GM10248 (cell line): ENCODE results near the gene EXD2.

Experiments
- CTCF ChIA-PET: fragments of 300-600 bp; sonication (Branson Sonifier 250); formaldehyde crosslinking; extraction: SDS; loops from one replicate; lab custom pipeline; 2021; ENCODE audit warnings: antibody characterized with exemption; lab: Yijun Ruan, JAX
- POLR2A ChIA-PET: fragments of 350-650 bp; sonication (Branson Sonifier 250); formaldehyde crosslinking; extraction: SDS; loops from one replicate; lab custom pipeline; 2020; ENCODE audit warnings: antibody characterized with exemption; lab: Yijun Ruan, JAX
- DNase-seq: peaks from one replicate; pipeline ENCODE4 v3.0.0; 2012; ENCODE audit errors: extremely low spot score
- TF ChIP-seq, protein P1 (sequence below): IDR thresholded peaks from 2 replicates; pipeline ENCODE4 v1.5.1; 2012; ENCODE audit warnings: mild to moderate bottlenecking, low read depth; ENCODE audit errors: extremely low read depth, missing control alignments, control extremely low read depth

Gene EXD2

DNA sequence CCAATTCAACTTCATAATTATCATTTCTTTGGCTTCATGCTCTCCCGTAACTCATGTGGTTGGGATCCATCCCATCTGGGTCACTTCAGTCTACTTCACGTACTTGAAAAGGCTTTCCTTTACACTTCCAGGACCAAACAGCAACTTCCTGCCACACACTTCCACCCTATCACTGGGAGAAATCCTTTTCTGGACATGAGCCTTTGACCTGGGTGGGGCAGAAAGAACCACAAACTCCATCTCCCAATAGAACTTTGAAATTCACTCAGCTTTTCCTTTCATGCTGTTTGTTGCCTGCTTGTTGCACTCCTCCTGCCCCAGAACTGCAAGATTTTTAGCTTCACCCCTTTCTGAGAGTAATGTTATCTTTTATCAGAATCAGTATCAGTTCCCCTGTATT, 50.3 kb downstream of the EXD2 start:
- ChIA-PET POLR2A (no interaction called here), CTCF (interaction anchor here (0.6 to 4.1 kb wide), 27 partner anchors 8 to 470 kb away, joined by 3 to 80 read pairs (median 5); partner anchors contain the start of genes CCDC177 and GALNT16)
- TF ChIP-seq, protein P1, sequence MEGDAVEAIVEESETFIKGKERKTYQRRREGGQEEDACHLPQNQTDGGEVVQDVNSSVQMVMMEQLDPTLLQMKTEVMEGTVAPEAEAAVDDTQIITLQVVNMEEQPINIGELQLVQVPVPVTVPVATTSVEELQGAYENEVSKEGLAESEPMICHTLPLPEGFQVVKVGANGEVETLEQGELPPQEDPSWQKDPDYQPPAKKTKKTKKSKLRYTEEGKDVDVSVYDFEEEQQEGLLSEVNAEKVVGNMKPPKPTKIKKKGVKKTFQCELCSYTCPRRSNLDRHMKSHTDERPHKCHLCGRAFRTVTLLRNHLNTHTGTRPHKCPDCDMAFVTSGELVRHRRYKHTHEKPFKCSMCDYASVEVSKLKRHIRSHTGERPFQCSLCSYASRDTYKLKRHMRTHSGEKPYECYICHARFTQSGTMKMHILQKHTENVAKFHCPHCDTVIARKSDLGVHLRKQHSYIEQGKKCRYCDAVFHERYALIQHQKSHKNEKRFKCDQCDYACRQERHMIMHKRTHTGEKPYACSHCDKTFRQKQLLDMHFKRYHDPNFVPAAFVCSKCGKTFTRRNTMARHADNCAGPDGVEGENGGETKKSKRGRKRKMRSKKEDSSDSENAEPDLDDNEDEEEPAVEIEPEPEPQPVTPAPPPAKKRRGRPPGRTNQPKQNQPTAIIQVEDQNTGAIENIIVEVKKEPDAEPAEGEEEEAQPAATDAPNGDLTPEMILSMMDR: no peak
- no peak for DNase-seq

DNA sequence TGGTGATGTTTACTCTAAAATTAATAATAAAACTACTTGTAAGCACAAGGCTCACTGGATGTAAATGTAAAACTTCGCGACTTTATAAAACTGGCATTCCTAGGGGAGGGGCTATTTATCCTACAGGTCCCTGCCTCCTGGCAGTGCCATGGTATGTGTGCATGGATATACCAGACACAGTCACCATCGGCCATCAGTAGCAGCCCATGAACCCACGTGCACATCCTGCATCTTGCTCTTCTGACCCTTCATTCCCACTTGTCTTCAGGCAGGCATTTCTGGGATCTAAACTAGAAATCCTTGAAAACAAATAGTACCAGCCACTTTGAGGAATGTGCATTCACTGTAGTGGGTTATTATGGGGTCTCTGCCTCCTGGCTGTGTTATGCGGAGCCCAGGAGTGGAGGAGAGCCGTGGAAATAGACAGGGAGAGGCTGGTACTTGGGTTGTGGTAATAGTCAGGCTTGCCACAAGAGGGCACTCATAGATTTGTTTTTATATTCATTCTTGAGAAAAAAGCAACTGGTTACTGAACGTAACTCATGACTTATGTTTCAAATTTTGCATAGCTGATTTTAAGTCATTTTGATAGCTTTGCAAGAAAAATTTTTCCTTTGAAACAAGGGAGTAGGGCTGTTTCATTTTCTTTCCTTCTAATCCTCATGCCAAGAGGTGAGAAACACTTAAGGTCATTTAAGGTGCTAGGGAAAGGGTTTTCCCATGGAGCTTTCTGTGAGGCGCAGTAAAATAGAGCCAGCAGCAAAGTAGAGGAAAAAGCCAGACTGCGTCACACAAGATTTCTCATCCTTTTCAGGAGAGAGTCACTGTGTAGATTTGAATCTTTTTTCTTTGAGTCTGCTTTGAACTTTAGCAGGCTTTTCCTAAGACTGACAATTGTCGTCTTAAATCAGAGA, 51.3 kb downstream of the EXD2 start:
- TF ChIP-seq, protein P1: peak; percentile 73
- ChIA-PET POLR2A (no interaction called here), CTCF (interaction anchor here (0.6 to 4.1 kb wide), 59 partner anchors 9 to 469 kb away, joined by 3 to 80 read pairs (median 4); partner anchors contain the start of genes CCDC177 and GALNT16)
- peak; percentile 77 for DNase-seq

DNA sequence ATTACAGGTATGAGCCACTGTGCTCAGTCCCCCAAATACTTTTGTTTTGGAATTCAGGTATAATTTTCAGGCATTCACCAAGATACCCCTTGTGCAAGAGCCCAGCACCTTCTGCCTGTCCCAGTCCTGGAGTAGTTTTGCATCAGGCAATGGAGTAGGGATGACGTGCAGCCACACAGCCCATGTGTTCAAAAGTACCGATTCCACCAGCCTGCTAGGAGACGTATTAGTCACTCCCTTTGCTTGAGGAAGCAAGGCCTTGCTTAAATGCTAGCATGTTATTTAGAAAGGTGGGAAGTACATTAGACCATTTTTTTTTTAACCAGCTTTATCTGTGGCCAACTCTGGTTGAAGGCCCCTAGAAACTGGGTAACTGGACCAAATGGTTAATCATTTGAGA, 53.6 kb downstream of the EXD2 start:
- TF ChIP-seq, protein P1: no peak
- no peak for DNase-seq
- CTCF ChIA-PET: interaction anchor here (4.4 kb wide), 1 partner anchor 215 kb away, joined by 16 read pairs; no protein-coding TSS in a partner anchor
- POLR2A ChIA-PET: no interaction called here

DNA sequence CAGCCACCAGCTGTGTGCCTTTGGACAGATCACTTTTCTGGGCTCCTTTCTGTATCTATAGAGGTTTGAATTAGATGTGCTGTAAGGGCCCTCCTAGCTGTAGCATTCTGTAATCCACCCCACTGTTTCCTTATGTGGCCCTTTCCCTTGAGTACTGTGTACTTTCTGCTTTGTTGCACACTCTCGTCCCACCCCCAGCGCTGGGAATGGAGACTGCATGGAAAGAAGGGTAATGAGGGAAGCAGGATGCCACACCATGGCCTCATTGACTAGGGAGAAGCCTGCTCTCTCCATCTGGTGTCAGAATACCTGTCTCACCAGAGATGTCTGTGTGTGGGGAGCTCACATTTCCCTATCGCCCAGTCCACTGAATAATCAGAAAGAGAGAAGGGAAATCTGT, 55.0 kb downstream of the EXD2 start:
- DNase-seq: no peak
- ChIA-PET POLR2A (no interaction called here), CTCF (interaction anchor here (0.9 to 4.4 kb wide), 6 partner anchors 10 to 327 kb away, joined by 3 to 16 read pairs (median 3); no protein-coding TSS in a partner anchor)
- TF ChIP-seq, protein P1: no peak

DNA sequence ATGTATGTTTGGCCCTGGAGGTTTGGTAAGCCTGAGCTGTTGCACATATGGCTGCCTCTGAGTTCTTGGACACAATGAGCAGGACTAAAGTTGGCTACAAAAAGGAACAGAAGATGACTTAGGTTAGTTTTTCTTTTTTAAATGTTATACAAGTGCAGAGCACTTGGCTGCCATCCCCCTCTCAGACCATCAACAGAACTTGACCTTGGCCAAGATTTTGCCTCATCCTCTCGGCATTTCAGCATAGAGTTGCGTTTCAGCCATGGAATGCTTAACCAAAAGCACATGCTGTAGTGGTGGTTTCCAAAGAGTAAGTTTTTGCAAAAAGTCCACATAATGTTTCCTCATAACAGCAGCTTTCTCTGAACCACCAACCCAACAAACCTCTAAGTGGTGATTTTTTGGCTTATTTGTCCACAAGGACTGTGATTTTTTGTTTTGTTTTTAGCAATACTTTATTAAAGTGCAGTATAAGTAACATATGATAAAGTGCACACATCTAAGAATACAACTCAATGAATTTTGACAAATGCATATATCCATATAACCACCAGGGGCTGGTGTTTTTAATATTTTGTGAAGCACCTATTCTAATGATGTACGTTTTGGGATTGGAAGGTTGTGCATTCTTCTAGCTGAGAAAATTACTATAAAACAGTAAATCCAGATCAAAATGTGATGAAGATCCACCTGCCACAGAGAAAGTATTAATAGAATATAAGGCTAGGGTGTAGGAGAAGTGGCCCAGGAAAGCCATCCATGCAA, 56.6 kb downstream of the EXD2 start:
- TF ChIP-seq, protein P1: no peak
- CTCF ChIA-PET: interaction anchor here (0.7 to 4.4 kb wide), 6 partner anchors 9 to 326 kb away, joined by 3 to 16 read pairs (median 4); no protein-coding TSS in a partner anchor
- POLR2A ChIA-PET: no interaction called here
- no peak for DNase-seq

DNA sequence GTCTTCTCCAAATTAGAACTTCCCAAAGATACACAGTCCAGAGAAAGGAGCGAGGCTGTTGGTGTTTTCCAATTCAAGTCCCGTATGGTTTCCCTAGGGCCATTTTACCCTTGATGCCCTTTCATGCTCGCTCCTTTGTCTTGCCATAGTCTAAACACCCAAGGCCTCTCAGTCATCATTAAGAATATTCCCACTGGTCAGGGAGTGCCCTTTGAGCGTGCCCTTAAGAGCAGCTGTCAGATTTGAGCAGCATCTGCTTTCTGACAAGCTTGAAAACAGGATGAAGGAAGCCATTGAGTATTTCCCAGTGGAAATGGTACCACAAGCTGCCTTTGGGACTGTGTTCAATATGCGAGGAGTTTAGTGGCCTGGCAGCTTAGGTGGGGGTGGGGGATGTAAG, 58.3 kb downstream of the EXD2 start:
- POLR2A ChIA-PET: no interaction called here
- TF ChIP-seq, protein P1: no peak
- no peak for DNase-seq
- CTCF ChIA-PET: interaction anchor here (0.9 to 1.5 kb wide), 4 partner anchors 10 to 230 kb away, joined by 3 to 5 read pairs (median 3); partner anchors contain the start of gene GALNT16
